ENCODE data around the gene ZFPM1.
A peak's percentile ranks its signal among the peaks of the same experiment; 100 is the strongest.

ZFPM1 gene

DNA sequence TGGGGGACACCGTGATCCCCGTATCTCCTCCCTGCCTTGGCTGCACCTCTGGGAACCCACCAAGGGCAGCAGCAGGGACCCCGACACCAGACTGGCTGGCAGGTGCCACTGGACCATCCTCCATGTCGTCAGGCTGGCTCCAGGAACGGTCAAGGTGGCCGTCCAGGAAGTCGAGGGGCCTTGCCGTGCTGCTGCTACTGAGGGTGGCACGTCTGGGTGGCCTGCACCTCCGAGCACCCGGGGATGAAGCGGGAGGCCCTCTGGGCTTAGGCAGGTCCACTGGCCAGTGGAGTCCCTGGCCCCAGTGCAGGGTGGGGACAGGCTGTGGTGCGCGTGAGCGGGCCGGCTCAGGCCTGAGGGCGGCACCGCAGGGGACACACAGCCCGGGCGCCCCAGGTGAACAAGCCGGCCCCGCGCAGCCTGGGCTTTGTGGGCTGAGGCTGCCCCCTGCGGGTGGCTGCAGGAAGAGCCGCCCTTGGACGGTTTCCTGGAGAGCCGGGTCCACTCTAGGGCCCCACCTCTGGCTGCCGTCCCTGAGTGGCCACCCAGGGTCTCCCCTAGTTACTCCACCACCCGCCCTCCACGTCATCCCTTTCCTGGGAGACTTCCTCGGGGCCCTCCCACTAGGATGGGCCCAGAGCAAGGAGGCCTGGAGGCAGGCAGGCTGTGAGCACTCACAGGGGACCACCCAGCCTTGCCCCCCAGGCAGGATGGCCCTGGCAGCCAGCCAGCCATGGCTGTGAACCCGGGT is 74.3 kb downstream of the ZFPM1 start:
- peak in 1 of 2 experiments; percentile 6 for DNase-seq (ENCODE audit: low read depth in 1 of 2, low spot score in 1 of 2)
- H3K27ac ChIP-seq (replicated peaks), result no peak overlapping the region
- H3K27me3 ChIP-seq (ENCODE audit: insufficient read depth, poor library complexity, severe bottlenecking), result no peaks in the 10 kb centered on the region
- TF ChIP-seq POLR2AphosphoS5 (IDR thresholded peaks at IDR 0.05; ENCODE audit: low read depth) (no peak), SPI1 (IDR thresholded peaks at IDR 0.05; ENCODE audit: borderline replicate concordance, low read depth) (no peak), GABPA (IDR thresholded peaks at IDR 0.05; ENCODE audit: low read depth) (no peak)
- TF ChIP-seq, protein P1, sequence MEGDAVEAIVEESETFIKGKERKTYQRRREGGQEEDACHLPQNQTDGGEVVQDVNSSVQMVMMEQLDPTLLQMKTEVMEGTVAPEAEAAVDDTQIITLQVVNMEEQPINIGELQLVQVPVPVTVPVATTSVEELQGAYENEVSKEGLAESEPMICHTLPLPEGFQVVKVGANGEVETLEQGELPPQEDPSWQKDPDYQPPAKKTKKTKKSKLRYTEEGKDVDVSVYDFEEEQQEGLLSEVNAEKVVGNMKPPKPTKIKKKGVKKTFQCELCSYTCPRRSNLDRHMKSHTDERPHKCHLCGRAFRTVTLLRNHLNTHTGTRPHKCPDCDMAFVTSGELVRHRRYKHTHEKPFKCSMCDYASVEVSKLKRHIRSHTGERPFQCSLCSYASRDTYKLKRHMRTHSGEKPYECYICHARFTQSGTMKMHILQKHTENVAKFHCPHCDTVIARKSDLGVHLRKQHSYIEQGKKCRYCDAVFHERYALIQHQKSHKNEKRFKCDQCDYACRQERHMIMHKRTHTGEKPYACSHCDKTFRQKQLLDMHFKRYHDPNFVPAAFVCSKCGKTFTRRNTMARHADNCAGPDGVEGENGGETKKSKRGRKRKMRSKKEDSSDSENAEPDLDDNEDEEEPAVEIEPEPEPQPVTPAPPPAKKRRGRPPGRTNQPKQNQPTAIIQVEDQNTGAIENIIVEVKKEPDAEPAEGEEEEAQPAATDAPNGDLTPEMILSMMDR (IDR thresholded peaks at IDR 0.05; ENCODE audit: insufficient read depth, low read length), result no peak
- H3K4me3 ChIP-seq (replicated peaks; ENCODE audit: insufficient read depth, low read length), result no peak overlapping the region

DNA sequence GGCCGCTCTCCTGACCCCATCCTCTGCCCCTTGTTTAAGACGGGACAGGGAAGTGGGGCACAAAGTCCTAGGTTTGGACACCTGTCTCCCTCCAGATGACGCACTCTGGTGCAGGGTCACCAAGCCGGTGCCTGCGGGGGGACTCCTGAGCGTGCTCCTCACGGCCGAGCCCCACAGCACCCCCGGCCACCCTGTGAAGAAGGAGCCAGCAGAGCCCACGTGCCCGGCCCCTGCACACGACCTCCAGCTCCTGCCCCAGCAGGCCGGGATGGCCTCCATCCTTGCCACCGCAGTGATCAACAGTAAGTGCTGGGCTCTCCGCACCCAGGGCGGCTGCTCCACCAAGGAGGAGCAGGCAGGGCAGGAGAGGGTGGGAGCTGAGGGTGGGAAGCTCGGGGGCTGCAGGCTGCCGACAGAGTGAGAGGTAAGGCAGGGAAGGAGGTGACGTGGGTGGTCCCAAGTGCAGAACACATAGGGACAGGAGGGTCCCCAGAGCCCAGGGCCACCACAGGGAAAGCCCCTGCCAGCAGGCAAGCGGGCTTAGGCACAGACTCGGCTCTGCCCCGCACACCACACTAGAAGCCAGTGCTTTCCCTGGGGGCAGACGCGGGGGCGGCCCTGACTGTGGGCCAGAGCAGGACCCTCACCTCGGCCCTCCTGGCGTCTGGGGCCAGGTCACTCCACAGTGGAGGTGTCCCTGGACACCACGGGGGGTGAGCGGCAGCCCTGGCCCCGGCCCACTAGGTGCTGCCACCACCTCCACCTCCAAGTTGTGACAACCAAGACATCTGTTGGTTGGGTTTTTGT is 75.1 kb downstream of the ZFPM1 start:
- Histone ChIP-seq H3K27me3 (ENCODE audit: insufficient read depth, poor library complexity, severe bottlenecking) (no peaks in the 10 kb centered on the region), H3K4me3 (replicated peaks; ENCODE audit: insufficient read depth, low read length) (no peak overlapping the region), H3K27ac (replicated peaks) (no peak overlapping the region)
- DNase-seq (ENCODE audit: low read depth in 1 of 2, low spot score in 1 of 2), result no peak
- TF ChIP-seq, protein P1 (IDR thresholded peaks at IDR 0.05; ENCODE audit: insufficient read depth, low read length), result no peak
- TF ChIP-seq GABPA (IDR thresholded peaks at IDR 0.05; ENCODE audit: low read depth), result no peak
- no peak for TF ChIP-seq POLR2AphosphoS5 (IDR thresholded peaks at IDR 0.05; ENCODE audit: low read depth)
- no peak for TF ChIP-seq SPI1 (IDR thresholded peaks at IDR 0.05; ENCODE audit: borderline replicate concordance, low read depth)
- TF ChIP-seq, protein P2, sequence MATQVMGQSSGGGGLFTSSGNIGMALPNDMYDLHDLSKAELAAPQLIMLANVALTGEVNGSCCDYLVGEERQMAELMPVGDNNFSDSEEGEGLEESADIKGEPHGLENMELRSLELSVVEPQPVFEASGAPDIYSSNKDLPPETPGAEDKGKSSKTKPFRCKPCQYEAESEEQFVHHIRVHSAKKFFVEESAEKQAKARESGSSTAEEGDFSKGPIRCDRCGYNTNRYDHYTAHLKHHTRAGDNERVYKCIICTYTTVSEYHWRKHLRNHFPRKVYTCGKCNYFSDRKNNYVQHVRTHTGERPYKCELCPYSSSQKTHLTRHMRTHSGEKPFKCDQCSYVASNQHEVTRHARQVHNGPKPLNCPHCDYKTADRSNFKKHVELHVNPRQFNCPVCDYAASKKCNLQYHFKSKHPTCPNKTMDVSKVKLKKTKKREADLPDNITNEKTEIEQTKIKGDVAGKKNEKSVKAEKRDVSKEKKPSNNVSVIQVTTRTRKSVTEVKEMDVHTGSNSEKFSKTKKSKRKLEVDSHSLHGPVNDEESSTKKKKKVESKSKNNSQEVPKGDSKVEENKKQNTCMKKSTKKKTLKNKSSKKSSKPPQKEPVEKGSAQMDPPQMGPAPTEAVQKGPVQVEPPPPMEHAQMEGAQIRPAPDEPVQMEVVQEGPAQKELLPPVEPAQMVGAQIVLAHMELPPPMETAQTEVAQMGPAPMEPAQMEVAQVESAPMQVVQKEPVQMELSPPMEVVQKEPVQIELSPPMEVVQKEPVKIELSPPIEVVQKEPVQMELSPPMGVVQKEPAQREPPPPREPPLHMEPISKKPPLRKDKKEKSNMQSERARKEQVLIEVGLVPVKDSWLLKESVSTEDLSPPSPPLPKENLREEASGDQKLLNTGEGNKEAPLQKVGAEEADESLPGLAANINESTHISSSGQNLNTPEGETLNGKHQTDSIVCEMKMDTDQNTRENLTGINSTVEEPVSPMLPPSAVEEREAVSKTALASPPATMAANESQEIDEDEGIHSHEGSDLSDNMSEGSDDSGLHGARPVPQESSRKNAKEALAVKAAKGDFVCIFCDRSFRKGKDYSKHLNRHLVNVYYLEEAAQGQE (IDR thresholded peaks at IDR 0.05; ENCODE audit: insufficient replicate concordance, low read depth), result no peak

DNA sequence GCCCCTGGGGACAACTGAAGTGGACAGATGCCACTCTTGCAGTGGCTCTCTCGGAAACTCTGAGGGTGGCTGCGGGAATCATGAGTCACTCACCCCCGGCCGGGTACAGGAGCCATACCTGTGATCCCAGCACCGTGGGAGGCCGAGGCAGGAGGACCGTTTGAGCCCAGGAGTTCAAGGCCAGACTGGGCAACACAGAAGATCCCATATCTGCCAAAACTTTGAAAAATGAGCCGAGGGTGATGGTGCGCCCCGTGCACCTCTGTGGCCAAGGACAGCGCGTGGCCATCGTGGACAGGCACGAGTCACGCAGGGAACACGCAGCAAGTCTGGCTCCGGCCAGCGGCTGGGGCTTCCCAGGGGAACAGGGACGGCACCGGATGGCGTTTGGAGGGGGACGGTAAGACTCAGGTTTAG is 75.8 kb downstream of the ZFPM1 start:
- H3K4me3 ChIP-seq (replicated peaks; ENCODE audit: insufficient read depth, low read length), result no peak overlapping the region
- no peak overlapping the region for H3K27ac ChIP-seq (replicated peaks)
- TF ChIP-seq, protein P1 (IDR thresholded peaks at IDR 0.05; ENCODE audit: insufficient read depth, low read length), result no peak
- no peak for TF ChIP-seq GABPA (IDR thresholded peaks at IDR 0.05; ENCODE audit: low read depth)
- no peak for TF ChIP-seq POLR2AphosphoS5 (IDR thresholded peaks at IDR 0.05; ENCODE audit: low read depth)
- TF ChIP-seq, protein P2 (IDR thresholded peaks at IDR 0.05; ENCODE audit: insufficient replicate concordance, low read depth), result no peak
- TF ChIP-seq SPI1 (IDR thresholded peaks at IDR 0.05; ENCODE audit: borderline replicate concordance, low read depth), result no peak
- no peak for DNase-seq (ENCODE audit: low read depth in 1 of 2, low spot score in 1 of 2)
- no peaks in the 10 kb centered on the region for H3K27me3 ChIP-seq (ENCODE audit: insufficient read depth, poor library complexity, severe bottlenecking)

Measured in HL-60 (cell line).